ENCODE data around the gene GRM1.
A peak's percentile ranks its signal among the peaks of the same experiment; 100 is the strongest.

GRM1 gene

DNA sequence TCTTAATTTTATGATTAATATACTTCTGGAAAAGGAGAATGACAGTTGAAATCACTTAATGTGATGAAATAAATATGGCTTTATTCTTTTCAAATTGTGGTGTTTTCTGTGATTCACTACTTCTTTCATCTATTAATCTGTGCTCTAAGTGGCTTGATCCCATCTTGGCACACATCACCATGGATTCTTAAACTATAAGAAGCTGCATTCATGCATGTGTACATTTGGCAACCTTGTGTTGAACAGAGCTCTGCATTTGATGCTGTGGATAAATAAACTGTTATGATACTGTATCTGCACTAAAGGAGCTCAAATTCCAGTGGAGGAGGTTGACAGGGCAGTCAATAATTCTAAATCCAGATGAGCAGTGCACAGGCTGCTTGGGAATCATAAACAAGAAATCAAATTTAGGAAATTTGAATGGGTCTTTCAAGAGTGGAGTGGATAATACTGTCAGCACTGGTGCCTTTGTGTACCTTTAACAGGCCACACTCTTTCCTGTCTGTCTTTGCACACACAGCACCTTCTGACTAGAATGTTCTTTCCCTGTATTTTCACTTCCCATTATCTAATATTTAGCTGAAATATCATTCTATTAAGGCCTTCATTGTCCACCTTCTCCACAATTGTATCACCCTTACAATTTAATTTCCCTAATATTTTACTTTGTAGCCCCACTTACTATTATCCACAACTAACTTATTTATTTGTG is 252.9 kb downstream of the GRM1 start:
- DNase-seq: no peak

DNA sequence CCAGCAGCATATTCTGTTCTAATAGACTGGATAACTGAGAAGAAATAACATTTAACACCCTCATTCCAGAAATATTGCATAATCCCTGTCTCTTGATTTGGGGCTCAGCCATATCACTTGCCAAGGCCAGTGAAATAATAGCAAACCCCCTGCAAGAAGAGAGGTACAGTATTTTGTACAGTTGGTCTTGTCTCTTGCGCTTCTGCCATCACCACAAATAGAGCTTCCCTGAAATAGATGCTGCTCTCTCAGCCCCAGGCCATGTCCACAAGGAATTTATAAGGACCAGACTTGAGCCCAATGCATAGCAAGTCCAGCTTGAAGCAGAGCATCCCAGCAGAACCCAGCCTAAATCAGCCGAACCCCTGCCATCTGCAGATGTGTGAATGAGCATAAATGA is 254.0 kb downstream of the GRM1 start:
- no peak for DNase-seq

DNA sequence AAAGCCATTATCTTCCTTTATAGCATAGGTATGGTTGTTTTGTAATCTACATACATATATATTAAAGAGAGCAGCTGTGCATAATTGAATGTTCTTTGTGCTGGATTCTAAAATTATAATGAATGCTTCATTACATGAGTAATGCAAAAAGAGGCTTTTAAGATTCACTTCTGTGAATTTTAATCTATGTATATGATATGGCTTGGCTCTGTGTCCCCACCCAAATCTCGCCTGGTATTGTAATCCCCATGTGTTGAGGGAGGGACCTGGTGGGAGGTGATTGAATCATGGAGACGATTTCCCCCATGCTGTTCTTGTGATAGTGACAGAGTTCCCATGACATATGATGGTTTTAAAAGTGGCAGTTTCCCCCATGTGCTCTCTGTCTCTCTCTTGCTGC is 255.4 kb downstream of the GRM1 start:
- no peak for DNase-seq

DNA sequence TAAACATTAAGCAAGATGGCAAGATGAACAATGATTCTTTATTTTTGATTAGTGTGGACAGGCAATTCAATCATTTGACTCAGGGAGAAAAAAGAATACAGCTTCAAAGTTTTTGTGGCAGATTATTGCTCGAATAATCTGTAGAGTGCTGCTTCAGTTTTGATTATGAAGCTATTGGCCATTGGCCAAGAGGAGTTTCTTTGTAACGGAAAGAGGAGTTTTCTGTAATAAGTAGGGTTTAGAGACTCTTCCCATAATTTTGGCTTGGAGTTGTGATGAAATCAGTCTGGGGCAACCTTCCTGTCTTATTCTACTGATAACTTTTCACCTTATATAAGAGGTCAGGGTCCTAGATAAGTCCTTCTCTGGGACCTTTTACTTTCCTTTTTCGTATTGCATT is 258.1 kb downstream of the GRM1 start:
- no peak for DNase-seq

DNA sequence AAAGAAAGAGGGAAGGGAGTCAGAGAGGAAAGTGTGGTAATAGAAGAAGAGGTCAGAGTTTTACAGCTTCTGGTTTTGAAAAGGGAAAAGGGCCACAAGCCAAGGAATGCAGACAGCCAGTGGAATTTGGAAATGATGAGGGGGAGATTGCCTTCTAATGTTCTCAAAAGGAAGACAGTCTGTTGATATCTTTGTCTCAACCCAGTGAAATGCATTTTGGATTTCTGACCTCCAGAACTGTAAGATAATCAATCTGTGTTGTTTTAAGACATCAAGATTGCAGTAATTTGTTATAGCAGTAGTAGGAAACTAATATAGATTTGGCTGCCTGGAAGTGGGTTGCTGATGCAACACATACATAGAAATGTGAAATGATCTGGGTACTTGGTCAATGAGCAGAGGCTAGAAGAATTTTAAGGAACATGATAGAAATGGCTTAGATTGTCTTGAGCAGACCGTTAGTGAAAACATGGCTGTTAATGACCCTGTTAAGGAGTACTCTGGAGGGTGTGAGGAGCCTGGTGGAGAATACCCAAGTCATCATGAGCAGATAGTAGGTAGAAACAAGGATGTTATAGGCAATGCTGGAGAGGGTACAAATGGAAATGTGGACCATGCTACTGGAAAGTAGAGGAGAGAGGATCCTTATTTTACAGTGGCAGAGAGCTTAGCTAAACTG is 259.0 kb downstream of the GRM1 start:
- no peak for DNase-seq

DNA sequence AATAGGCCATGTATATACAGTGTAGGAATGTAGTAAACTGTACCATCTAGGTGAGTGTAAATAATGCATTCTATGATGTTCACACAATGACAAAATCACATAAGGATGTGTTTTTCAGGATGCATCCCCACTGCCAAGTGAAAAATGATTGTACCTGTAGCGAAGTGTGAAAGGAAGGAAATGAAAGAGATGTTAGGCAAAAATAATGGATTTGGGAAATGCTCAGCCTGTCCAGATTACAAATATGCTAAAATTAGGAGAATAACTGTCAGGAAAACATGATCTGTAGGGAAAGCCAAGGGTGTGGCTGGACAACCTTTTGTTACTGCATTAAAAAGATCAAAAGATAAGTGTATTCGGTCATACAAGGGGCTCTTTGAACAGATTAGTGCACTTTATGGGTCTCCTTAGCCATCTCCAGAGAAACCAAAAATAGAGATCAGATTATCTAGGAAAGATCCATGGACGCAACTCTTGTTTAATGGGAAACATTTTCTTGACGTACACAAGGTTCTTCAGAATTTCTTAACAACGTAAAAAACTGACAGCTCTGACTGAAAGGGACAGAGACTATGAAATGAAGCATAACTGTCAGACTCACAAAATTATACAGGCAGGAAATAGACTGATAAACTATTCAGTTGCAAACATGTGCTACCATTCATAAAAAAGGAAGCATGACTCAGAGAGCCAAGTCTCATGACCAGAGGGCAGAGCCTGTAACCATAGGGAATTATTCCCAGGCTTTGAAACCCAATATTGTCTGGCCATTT is 261.1 kb downstream of the GRM1 start:
- peak; percentile 1 for DNase-seq

DNA sequence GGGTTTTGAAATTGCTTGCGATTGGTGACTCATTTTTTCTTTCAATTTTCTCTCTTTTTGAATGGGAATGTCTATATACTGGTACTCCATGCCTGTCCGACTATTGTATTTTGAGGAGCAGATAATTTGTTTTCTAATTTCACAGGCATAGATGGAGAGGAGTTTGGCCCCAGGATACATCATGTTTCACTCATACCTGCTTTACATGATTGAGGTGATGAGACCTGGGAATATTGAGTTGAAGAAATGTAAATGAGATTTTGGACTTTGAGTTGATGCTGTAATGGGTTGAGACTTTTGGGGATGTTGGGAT is 261.7 kb downstream of the GRM1 start:
- DNase-seq: no peak

DNA sequence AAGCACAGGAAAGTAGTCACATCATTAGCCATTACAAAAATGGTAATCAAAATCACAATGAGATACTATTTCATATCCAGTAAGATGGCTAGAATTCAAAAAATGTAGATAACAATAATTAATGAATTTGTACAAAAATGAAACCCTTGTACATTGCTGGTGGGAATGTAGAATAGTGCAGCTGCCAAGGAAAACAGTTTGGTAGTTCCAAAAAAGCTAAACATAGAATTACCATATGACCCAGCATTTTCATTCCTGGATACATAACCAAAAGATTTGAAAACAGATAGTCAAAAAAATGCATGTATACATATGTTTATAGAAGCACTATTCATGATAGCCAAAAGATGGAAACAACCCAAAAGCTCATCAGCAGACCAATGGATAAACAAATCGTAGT is 263.6 kb downstream of the GRM1 start:
- DNase-seq: no peak

DNA sequence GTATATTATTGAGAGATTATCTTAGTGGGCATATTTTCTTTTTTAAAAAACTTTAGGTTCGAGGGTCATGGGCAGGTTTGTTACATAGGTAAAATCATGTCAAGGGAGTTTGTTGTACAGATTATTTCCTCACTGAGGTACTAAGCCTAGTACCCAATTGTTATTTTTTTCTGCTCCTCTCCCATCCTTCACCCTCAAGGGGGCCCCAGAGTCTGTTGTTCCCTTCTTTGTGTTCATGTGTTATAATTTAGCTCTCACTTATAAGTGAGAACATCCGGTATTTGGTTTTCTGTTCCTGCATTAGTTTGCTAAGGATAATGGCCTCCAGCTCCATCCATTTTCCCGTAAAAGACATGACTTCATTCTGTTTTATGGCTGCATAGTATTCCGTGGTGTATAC is 266.8 kb downstream of the GRM1 start:
- no peak for DNase-seq

DNA sequence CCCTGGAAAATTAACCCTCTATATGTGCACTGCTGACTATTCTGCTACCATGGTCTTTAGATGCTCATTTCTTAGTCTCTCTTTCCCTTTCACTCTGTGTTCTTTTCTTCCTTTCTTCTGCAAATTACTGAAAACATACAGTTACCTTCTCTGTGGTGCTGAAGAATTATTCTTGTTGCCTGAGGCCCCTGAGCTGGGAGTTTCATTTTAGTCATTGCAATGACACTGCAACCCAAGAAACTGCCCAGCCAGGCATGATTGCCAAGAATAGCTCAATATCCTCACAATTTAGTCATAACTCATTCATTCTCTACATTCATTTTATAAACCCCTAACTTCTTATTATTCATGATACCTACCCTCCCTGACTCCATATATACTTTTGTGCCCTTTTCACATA is 269.0 kb downstream of the GRM1 start:
- DNase-seq: no peak

DNA sequence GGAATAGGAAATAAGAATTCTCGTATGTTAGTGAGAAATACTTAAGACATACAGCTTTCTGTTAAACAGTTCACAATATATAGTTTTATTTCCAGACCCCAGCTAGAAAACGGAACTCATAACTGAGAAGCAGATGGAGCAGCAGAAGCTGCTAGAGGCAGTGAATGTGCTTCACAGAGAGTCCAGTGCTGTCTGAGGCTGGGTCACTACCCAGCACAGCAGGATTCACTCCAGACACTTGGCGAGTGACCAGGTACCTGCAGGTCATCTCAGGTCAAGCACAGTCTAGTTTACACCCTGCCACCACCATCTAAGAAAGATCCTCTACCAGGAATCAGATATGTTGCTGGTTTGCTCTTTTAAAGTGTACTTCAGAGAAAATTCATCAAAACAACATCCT is 271.7 kb downstream of the GRM1 start:
- no peak for DNase-seq

DNA sequence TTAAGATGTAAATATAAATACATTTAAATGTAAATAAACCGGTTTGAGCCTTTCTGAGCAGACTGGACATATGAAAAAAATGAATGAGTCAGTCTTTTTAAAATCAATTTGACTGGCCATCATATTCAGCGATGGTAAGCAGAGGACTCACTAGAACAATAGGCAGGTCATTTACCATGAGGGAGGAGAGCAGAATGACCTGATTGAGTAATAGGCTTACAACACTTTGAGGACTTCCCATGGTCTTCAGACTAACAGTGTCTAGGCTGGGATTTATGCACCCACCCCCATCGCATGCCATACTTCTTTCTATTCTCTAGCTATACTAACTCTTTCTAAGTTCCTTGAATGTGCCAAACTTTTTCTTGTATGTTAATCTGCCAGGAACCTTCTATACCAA is 272.9 kb downstream of the GRM1 start:
- no peak for DNase-seq

DNA sequence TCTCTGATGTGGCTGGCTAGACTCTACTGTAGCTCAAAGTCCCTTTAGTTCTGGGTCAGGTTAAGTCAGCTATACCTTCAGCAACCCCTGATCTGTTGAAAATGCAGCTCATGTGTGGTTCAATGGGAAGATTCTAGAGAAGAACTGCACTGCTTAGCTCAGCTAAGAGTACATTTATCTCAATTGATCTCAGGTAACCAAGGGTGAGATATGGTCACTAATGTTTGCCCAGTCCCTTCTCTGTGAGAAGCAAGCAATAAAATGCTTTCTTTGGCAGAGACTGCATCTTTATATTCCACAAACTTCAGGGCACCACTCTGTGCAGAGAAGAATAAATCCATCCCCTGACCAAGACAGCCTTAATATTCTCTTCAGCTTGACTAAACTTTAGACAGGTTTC is 274.1 kb downstream of the GRM1 start:
- DNase-seq: no peak

DNA sequence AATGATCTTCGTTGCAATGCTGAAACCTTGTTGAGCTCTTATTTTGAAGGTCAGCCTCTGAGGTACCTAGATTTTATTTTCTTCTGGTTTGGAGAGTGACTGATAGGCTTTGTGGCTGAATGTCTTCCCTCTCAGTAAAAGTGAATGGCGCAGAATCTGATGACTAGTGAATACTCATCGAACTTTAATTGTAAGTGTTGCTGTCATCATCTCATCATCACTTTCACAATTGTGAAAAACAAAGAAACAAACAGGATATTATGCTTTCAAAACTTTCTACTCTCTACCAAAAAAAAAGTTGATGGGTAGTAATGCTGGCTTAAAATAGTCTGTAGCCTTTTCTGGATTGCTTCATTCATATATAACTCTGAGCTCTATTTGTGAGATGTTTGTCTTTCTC is 275.3 kb downstream of the GRM1 start:
- DNase-seq: no peak

DNA sequence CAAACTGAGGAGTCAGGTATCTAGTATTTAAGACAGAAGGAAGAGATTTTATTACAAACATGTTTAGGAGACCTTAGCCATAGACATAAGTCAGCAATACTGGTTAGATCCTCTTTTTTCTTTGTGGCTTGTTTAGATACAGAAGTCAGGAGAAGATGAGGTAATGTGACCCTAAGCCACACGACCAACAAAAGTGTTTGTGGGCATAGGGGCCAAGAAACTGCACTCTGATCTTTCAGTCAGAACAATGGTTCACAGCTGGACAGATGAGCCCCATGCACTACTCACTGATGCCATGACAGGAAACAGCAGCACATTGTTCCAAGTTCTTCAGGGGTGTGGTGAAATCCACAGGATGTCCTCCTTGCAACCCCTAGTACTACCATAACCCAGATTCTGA is 276.2 kb downstream of the GRM1 start:
- DNase-seq: no peak

DNA sequence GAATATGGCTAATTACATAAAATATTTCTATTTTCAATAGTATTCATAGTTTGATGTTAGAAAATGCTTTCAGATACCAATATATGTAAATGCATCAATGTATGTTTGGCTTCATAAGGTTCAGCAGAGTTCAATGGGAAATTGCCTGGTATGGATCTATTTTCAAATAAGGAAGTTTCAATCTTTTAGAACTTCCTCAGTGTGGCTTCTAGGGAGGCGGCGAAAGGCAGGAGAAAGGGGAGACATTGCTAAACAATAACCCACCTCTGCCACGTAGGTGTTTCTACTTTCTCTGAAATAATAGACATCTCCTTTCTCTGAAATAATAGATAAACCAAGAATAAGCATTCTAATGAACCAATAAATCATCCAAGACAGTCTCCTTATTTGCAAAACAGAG is 277.1 kb downstream of the GRM1 start:
- DNase-seq: no peak

DNA sequence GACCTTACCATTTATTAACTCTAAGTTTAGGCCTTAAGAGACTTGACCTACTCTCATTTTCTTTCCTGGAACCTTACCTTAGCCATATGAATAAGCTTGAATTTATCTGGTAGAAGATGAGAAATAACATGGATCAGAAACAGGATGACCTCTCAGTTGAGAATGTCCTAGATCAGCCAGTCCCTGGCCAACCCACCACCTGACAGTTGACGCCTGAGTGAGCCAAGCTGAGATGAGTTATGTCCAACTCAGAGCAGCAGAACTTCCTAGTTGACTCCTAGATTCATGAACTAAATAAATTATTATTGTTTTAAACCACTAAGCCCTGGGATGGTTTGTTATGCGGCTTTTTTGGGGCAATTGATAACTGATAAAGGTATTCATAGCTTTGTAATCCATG is 281.8 kb downstream of the GRM1 start:
- DNase-seq: no peak

DNA sequence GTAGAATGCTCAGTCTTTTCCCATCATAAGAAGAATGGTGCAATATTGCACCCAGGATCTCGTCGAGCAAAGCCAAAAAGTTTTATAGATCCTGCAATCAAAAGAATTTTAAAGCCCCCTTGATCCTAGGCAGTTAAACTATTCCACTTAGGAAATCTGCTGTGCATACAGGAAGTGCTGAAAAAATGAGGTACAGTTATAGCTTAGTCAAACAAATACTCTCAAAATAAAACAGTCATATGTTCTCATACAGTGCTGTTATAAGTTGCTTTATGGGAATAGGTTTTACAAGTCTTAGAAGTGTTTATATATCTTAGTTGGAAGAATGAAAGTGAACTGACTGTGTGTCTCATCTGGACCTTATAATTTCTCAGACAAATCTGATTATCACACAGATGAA is 282.2 kb downstream of the GRM1 start:
- no peak for DNase-seq

DNA sequence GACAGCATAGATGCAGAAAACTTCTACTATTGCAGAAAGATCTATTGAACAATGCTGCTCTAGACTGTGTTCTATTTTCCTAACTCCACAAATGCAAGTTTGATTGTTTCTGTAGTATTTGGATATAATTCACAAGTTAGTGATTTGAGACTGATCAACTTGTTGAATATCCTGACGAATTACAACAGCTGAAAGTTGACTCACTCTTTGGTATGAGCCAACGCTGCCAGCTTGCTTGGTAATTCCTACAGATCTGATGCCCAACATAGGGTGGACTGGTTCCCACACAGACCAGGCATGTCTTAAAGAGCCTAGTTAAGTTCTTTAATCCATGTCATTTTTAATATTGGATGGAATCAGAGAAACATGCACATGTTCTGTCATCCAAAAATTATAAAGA is 283.7 kb downstream of the GRM1 start:
- DNase-seq: no peak

DNA sequence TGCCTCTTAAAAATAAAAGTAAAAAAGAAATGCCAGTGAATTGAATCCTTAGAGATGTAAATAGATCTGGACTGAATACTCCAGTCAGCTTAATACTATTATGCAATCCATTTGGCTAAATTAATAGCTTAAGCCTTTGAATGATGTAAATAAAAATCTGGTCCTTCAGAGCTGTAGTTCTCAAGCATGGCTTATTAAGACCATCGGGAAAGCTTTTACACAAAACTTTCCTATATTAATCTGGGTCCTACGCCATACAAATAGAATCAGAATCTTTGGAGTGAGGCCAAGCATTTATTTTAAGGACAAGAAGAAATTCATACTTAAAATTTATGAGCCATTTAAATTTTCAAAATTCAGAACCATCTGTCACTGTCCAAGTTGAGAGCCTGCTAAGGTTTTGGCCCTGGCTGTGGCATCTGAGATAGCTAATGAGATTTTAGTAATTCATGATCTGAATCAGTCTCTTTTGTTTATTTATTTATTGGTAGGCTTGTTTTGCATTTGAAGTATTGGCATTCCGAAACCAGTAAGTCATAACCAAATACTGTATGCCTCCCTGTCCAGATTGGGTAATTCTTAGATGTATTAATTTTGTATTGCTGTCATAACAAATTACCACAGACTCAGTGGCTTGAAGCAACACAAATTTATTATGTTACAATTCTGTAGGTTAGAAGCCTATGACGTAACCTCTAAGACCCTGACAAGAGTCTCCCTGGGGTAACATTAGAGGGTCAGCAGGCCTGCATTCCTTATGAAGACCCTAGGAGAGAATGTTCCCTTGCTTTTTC is 286.7 kb downstream of the GRM1 start:
- DNase-seq: no peak

DNA sequence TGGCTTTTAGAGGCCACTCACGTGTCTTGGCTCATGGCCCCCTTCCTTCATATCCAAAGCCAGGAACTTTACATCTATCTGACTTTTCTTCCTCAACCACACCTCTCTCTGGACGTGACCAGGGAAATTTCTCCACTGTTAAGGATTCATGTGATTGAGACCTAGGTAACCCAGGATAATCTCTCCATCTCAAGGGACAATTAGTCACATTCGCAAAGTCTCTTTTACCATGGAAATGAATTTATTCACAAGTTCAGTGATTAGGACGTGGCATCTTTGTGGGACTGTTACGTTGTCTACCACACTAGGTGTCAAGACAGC is 287.3 kb downstream of the GRM1 start:
- DNase-seq: no peak

DNA sequence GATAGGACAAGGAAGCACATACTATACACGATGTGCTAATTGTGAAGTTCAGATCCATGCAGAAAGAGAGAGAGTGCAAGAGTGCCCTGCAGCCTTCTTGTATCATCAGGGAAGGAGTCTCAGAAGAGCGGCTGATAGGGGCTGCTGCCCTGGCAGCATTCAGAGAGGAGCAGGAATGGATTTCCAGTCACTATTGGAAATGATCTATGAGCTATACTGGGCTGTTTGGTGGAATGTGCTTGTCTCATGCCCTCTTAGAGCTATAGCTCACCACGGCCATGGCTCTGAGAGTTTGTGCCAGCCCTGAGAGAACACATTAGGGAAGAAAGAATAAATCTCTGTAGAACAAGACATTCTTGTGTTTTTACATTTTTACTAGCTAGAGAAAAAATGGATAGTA is 302.2 kb downstream of the GRM1 start:
- DNase-seq: no peak

DNA sequence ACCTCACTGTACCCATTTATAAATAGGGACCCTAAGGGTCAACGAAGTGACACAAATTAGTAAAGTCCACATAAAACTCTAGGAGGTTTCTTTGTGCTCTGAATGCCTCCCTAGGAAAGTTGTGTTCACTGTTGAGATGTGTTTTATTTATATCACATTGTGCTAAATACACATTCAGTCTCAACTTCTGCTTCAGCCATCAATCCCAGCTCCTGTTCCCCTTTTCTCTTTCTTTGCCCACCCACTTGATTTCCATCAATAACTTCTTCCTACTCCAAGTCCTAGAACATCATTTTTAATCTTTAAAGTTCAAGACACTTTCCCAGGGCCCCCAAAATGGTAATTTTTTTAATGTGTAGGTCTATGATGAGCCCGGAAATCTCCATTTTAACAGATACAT is 306.5 kb downstream of the GRM1 start:
- no peak for DNase-seq

DNA sequence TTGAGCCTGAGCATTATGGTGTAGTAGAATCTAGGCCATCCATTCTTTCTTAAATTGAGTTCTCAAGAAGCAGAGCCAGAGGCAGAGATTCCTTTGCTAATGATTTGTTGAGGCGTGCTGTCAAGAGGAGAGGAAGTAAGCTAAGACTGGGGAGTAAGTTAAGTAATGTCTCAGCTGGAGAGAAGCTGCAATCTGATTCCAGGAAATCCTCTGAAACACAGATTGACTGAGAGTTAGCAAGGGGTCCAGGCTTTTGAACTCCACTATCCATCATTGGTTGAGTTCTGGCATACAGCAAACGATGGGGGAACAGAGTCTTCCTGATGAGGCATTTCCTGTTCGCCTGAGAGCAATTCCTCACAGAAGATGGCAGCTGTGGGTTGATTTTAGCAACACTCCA is 307.3 kb downstream of the GRM1 start:
- DNase-seq: no peak
